ENCODE measurements around the gene ZC3H13. TPM values are rescaled to one million over a fixed set of nuclear protein-coding genes. Genes with fewer than 3 reads are reported as not detected.

Gene ZC3H13
- polyA plus RNA-seq, 1 donor from 2014 or later: 19.5 TPM

DNA sequence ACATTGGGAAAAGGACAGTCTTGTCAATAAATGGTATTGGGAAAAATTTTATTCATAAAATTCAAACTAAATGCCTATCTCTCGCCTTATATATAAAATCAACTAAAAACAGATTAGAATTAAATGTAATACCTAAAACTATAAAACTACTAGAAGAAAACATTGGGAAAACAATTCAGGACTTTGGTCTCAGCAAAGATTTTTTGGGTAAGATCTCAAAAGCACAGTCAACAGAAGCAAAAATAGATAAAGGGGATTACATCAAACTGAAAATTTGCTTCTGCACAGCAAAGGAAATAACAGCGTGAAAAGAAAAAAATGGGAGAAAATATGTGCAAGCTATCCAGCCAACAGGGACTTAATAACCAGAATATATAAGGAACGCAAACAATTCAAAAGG lies 24.3 kb upstream of the ZC3H13 start:
- no peaks in the 10 kb centered on the region for H3K27me3 ChIP-seq (ENCODE audit: insufficient read depth, low read depth, low read length)
- no peak overlapping the region for H3K4me3 ChIP-seq (ENCODE audit: low read length)
- no peaks in the 10 kb centered on the region for H4K20me1 ChIP-seq (ENCODE audit: insufficient read depth)
- no peak overlapping the region for H2AFZ ChIP-seq (ENCODE audit: low read depth, low read length)
- H3K9me3 ChIP-seq (ENCODE audit: low read length): no peaks in the 10 kb centered on the region
- no peak overlapping the region for H3K9ac ChIP-seq (ENCODE audit: low read length)
- H3K27ac ChIP-seq (ENCODE audit: low read length): no peak overlapping the region
- no peaks in the 10 kb centered on the region for H3K36me3 ChIP-seq (ENCODE audit: insufficient read depth, low read length)
- H3K4me2 ChIP-seq (ENCODE audit: low read length): no peak overlapping the region
- no peak for TF ChIP-seq RAD21 (conservative IDR thresholded peaks at IDR 0.05)
- TF ChIP-seq, protein P1, sequence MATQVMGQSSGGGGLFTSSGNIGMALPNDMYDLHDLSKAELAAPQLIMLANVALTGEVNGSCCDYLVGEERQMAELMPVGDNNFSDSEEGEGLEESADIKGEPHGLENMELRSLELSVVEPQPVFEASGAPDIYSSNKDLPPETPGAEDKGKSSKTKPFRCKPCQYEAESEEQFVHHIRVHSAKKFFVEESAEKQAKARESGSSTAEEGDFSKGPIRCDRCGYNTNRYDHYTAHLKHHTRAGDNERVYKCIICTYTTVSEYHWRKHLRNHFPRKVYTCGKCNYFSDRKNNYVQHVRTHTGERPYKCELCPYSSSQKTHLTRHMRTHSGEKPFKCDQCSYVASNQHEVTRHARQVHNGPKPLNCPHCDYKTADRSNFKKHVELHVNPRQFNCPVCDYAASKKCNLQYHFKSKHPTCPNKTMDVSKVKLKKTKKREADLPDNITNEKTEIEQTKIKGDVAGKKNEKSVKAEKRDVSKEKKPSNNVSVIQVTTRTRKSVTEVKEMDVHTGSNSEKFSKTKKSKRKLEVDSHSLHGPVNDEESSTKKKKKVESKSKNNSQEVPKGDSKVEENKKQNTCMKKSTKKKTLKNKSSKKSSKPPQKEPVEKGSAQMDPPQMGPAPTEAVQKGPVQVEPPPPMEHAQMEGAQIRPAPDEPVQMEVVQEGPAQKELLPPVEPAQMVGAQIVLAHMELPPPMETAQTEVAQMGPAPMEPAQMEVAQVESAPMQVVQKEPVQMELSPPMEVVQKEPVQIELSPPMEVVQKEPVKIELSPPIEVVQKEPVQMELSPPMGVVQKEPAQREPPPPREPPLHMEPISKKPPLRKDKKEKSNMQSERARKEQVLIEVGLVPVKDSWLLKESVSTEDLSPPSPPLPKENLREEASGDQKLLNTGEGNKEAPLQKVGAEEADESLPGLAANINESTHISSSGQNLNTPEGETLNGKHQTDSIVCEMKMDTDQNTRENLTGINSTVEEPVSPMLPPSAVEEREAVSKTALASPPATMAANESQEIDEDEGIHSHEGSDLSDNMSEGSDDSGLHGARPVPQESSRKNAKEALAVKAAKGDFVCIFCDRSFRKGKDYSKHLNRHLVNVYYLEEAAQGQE (IDR thresholded peaks at IDR 0.05; ENCODE audit: borderline replicate concordance): no peak
- TF ChIP-seq, protein P2, sequence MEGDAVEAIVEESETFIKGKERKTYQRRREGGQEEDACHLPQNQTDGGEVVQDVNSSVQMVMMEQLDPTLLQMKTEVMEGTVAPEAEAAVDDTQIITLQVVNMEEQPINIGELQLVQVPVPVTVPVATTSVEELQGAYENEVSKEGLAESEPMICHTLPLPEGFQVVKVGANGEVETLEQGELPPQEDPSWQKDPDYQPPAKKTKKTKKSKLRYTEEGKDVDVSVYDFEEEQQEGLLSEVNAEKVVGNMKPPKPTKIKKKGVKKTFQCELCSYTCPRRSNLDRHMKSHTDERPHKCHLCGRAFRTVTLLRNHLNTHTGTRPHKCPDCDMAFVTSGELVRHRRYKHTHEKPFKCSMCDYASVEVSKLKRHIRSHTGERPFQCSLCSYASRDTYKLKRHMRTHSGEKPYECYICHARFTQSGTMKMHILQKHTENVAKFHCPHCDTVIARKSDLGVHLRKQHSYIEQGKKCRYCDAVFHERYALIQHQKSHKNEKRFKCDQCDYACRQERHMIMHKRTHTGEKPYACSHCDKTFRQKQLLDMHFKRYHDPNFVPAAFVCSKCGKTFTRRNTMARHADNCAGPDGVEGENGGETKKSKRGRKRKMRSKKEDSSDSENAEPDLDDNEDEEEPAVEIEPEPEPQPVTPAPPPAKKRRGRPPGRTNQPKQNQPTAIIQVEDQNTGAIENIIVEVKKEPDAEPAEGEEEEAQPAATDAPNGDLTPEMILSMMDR (IDR thresholded peaks at IDR 0.05; ENCODE audit: poor library complexity, severe bottlenecking): no peak
- no peaks in the 10 kb centered on the region for H3K79me2 ChIP-seq (replicated peaks; ENCODE audit: insufficient read depth, low read length)
- no peaks in the 10 kb centered on the region for H3K9me2 ChIP-seq (ENCODE audit: insufficient read depth, low read length)
- no peaks in the 10 kb centered on the region for H3F3A ChIP-seq (ENCODE audit: insufficient read depth, low read length, poor library complexity, severe bottlenecking)

- Histone ChIP-seq H3K4me3 (ENCODE audit: low read length) (no peak overlapping the region), H3K36me3 (ENCODE audit: insufficient read depth, low read length) (no peaks in the 10 kb centered on the region), H3K4me2 (ENCODE audit: low read length) (no peak overlapping the region), H3K79me2 (replicated peaks; ENCODE audit: insufficient read depth, low read length) (no peaks in the 10 kb centered on the region), H3K27ac (ENCODE audit: low read length) (no peak overlapping the region), H4K20me1 (ENCODE audit: insufficient read depth) (no peaks in the 10 kb centered on the region), H3K9ac (ENCODE audit: low read length) (no peak overlapping the region), H2AFZ (ENCODE audit: low read depth, low read length) (no peak overlapping the region), H3K27me3 (ENCODE audit: insufficient read depth, low read depth, low read length) (no peaks in the 10 kb centered on the region), H3K9me2 (ENCODE audit: insufficient read depth, low read length) (no peaks in the 10 kb centered on the region), H3K9me3 (ENCODE audit: low read length) (no peaks in the 10 kb centered on the region), H3F3A (ENCODE audit: insufficient read depth, low read length, poor library complexity, severe bottlenecking) (no peaks in the 10 kb centered on the region)
- TF ChIP-seq SMC3 (conservative IDR thresholded peaks at IDR 0.05; ENCODE audit: poor library complexity) (no peak), RAD21 (conservative IDR thresholded peaks at IDR 0.05) (no peak), TAF1 (IDR thresholded peaks at IDR 0.05; ENCODE audit: low read depth) (no peak), EP300 (conservative IDR thresholded peaks at IDR 0.05; ENCODE audit: poor library complexity, severe bottlenecking) (no peak), MXI1 (conservative IDR thresholded peaks at IDR 0.05; ENCODE audit: poor library complexity, severe bottlenecking) (no peak)
- TF ChIP-seq, protein P1 (IDR thresholded peaks at IDR 0.05; ENCODE audit: borderline replicate concordance): no peak
- TF ChIP-seq, protein P2 (IDR thresholded peaks at IDR 0.05; ENCODE audit: poor library complexity, severe bottlenecking): no peak
These were observed 23.3 kb upstream of the ZC3H13 start for GRCh38 chr13:46075811-46076210.
